GM06990 (cell line): ENCODE results near the gene KPNA6.

Experiments used
- DNase-seq: peaks from one replicate; pipeline ENCODE4 v3.0.0-alpha.2; 2011; ENCODE audit not compliant: insufficient read length; ENCODE audit errors: extremely low read depth
- H3K27me3 ChIP-seq: replicated peaks from 2 replicates; pipeline ENCODE4 v1.6.0; 2011; ENCODE audit warnings: low read length; ENCODE audit not compliant: control insufficient read depth, insufficient read depth
- H3K36me3 ChIP-seq: 2 replicates; pipeline ENCODE4 v1.5.1; 2011; ENCODE audit warnings: low read length; ENCODE audit not compliant: control insufficient read depth, insufficient read depth
- H3K4me3 ChIP-seq: replicated peaks from 2 replicates; pipeline ENCODE4 v1.5.1; 2011; ENCODE audit warnings: low read depth, mild to moderate bottlenecking, control low read depth, low read length
- CTCF ChIP-seq: IDR thresholded peaks from 2 replicates; pipeline ENCODE4 v1.5.1; 2011; ENCODE audit warnings: low read length, control low read depth, mild to moderate bottlenecking, inconsistent platforms; ENCODE audit not compliant: insufficient read depth, poor library complexity, severe bottlenecking

KPNA6 gene

GRCh38 chr1:32216566-32216965 is 108.7 kb downstream of the KPNA6 start:
- Histone ChIP-seq H3K36me3 (peaks cover 9% of the 10 kb centered on the region), H3K4me3 (no peak overlapping the region), H3K27me3 (no peaks in the 10 kb centered on the region)
- DNase-seq, result no peak
- TF ChIP-seq CTCF, result no peak

- Histone ChIP-seq H3K4me3 (no peak overlapping the region), H3K27me3 (no peaks in the 10 kb centered on the region), H3K36me3 (peaks cover 10% of the 10 kb centered on the region)
- no peak for TF ChIP-seq CTCF
- DNase-seq, result no peak
These were observed 111.2 kb downstream of the KPNA6 start for GRCh38 chr1:32219022-32219421.

- Histone ChIP-seq H3K4me3 (peak overlapping the region; percentile 85), H3K27me3 (no peaks in the 10 kb centered on the region), H3K36me3 (peaks cover 10% of the 10 kb centered on the region)
- TF ChIP-seq CTCF, result no peak
- DNase-seq, result no peak
These were observed 113.1 kb downstream of the KPNA6 start for GRCh38 chr1:32220746-32221580.

GRCh38 chr1:32221581-32221979 is 113.7 kb downstream of the KPNA6 start:
- no peak for DNase-seq
- TF ChIP-seq CTCF, result no peak
- H3K4me3 ChIP-seq, result peak overlapping the region; percentile 85
- H3K27me3 ChIP-seq, result no peaks in the 10 kb centered on the region
- H3K36me3 ChIP-seq, result peaks cover 13% of the 10 kb centered on the region

GRCh38 chr1:32221980-32222755 is 114.3 kb downstream of the KPNA6 start, which contains the start of the genes EIF3I and TMEM234:
Gene EIF3I (plus strand): TSS chr1:32222407. CDS start chr1:32222442, 35 bp downstream.
Gene TMEM234 (minus strand): TSS chr1:32222353. CDS start chr1:32222322, 31 bp downstream.
- Histone ChIP-seq H3K36me3 (peaks cover 11% of the 10 kb centered on the region), H3K27me3 (no peaks in the 10 kb centered on the region), H3K4me3 (peak within 1 kb of the TSS; percentile 85)
- DNase-seq, result peak; percentile 77
- no peak for TF ChIP-seq CTCF
